NCI-H187 treated with DMSO at 0.1 percent for 48 hours (cell line): ENCODE data around the gene KYNU.
"Not testable (repeated sequence)": the region's sequence is repeated elsewhere in the genome, so short reads cannot be mapped to it uniquely, and the experiment has no call there.

Experiments used
- DNase-seq: peaks from one replicate; lab custom pipeline; 2025; lab: John Stamatoyannopoulos, UW

KYNU gene

GRCh38 chr2:142871396-142871795, 6.1 kb upstream of the KYNU start:
- DNase-seq: no peak

GRCh38 chr2:142872882-142873724, 4.4 kb upstream of the KYNU start:
- no peak for DNase-seq

- DNase-seq: no peak
Observed at GRCh38 chr2:142873831-142874287, 3.6 kb upstream of the KYNU start.

- no peak for DNase-seq
Observed at GRCh38 chr2:142874293-142874814, 3.1 kb upstream of the KYNU start.

GRCh38 chr2:142875010-142875409, 2.5 kb upstream of the KYNU start:
- no peak for DNase-seq

GRCh38 chr2:142875652-142876051, 1.8 kb upstream of the KYNU start:
- no peak for DNase-seq

- no peak for DNase-seq
Observed at GRCh38 chr2:142876423-142876822, 1.0 kb upstream of the KYNU start.

GRCh38 chr2:142878031-142878678, 691 bp downstream of the KYNU start:
- DNase-seq: no peak

- DNase-seq: no peak
Observed at GRCh38 chr2:142879151-142879550, 1.7 kb downstream of the KYNU start.

GRCh38 chr2:142880279-142880678, 2.8 kb downstream of the KYNU start:
- DNase-seq: no peak

GRCh38 chr2:142881619-142882018, 4.2 kb downstream of the KYNU start:
- no peak for DNase-seq

- not testable (repeated sequence) for DNase-seq
Observed at GRCh38 chr2:142882500-142882899, 5.0 kb downstream of the KYNU start.

GRCh38 chr2:142883526-142883925, 6.1 kb downstream of the KYNU start:
- DNase-seq: no peak

- no peak for DNase-seq
Observed at GRCh38 chr2:142885543-142885942, 8.1 kb downstream of the KYNU start.

GRCh38 chr2:142892715-142893114, 15.3 kb downstream of the KYNU start:
- DNase-seq: no peak

GRCh38 chr2:142893241-142893640, 15.8 kb downstream of the KYNU start:
- DNase-seq: no peak

GRCh38 chr2:142897807-142898206, 20.3 kb downstream of the KYNU start:
- no peak for DNase-seq

- DNase-seq: not testable (repeated sequence)
Observed at GRCh38 chr2:142900327-142900726, 22.9 kb downstream of the KYNU start.

- no peak for DNase-seq
Observed at GRCh38 chr2:142901780-142902179, 24.3 kb downstream of the KYNU start.

- DNase-seq: not testable (repeated sequence)
Observed at GRCh38 chr2:142903726-142904125, 26.3 kb downstream of the KYNU start.

- DNase-seq: no peak
Observed at GRCh38 chr2:142907653-142908052, 30.2 kb downstream of the KYNU start.

GRCh38 chr2:142914507-142915313, 37.2 kb downstream of the KYNU start:
- no peak for DNase-seq
